HG02852 (cell line): ENCODE measurements around the gene WFDC11.

ENCODE experiments used
- ATAC-seq: cut with Tn5 transposase; IDR thresholded peaks from one replicate; pipeline ENCODE4 v1.9.1; 2021; ENCODE audit warnings: mild to moderate bottlenecking, moderate library complexity; ENCODE audit not compliant: unreplicated experiment

The WFDC11 gene

GRCh38 chr20:45629496-45630100 is 40.4 kb downstream of the WFDC11 start, which contains the start of gene WFDC10A:
TSS of gene WFDC10A (plus strand) at chr20:45629739. CDS start at chr20:45629814, 75 bp downstream.
- ATAC-seq, result no peak

DNA sequence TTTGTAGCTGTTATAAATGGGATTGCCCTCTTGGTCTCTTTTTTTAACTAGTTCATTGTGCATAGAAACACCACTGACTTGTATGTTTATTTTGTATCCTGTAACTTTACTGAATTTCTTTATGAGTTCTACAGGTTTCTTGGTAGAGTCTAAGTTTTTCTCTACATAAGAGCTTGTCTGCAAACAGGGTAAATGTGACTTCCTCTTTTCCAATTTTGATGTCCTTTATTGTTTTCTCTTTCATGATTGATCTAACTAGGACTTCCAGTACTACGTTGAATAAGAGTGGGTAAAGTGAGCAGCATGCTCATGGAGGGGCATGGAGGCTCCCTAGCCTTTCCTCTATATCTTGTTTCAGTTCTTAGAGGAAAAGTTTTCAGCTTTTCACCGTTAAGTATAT is 43.5 kb downstream of the WFDC11 start:
- no peak for ATAC-seq

GRCh38 chr20:45621593-45621992 is 48.4 kb downstream of the WFDC11 start:
- no peak for ATAC-seq

DNA sequence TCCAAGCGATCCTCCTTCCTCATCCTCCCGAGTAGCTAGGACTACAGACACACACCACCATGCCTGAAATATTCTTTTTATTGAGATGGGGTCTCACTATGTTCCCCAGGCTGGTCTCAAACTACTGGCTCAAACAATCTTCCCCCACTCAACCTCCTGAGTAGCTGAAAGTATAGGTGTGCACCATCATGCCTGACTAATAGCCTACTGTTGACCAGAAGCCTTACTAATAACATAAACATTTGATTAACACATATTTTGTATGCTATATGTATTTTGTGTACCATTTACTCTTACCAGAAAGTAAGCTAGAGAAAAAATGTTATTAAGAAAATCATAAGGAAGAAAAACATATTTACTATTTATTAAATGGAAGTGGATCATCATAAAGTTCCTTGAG is 52.4 kb downstream of the WFDC11 start:
- no peak for ATAC-seq

- no peak for ATAC-seq
Observed at GRCh38 chr20:45612314-45612713, 57.7 kb downstream of the WFDC11 start.

GRCh38 chr20:45611054-45611453 is 59.0 kb downstream of the WFDC11 start:
- ATAC-seq, result no peak

GRCh38 chr20:45607810-45608209 is 62.2 kb downstream of the WFDC11 start:
- ATAC-seq, result no peak
